ENCODE data around the gene SLC6A1.

GRCh38 chr3:11002371-11002807 is 9.8 kb downstream of the SLC6A1 start:
- TF ChIP-seq, protein P1, sequence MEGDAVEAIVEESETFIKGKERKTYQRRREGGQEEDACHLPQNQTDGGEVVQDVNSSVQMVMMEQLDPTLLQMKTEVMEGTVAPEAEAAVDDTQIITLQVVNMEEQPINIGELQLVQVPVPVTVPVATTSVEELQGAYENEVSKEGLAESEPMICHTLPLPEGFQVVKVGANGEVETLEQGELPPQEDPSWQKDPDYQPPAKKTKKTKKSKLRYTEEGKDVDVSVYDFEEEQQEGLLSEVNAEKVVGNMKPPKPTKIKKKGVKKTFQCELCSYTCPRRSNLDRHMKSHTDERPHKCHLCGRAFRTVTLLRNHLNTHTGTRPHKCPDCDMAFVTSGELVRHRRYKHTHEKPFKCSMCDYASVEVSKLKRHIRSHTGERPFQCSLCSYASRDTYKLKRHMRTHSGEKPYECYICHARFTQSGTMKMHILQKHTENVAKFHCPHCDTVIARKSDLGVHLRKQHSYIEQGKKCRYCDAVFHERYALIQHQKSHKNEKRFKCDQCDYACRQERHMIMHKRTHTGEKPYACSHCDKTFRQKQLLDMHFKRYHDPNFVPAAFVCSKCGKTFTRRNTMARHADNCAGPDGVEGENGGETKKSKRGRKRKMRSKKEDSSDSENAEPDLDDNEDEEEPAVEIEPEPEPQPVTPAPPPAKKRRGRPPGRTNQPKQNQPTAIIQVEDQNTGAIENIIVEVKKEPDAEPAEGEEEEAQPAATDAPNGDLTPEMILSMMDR (IDR thresholded peaks at IDR 0.05; ENCODE audit: low read length) = no peak
- TF ChIP-seq EZH2 (IDR thresholded peaks at IDR 0.05; ENCODE audit: borderline replicate concordance, low read length) = no peak

Measured in OCI-LY1 (cell line).